Tibial artery (tissue), 4 donors: ENCODE measurements around the gene MDM2.

Source experiments
- DNase-seq, 2 donors: peaks; one replicate each; pipeline ENCODE4 v3.0.0-alpha.2; 2019
- H3K27ac ChIP-seq, 2 donors: fragments of 200-600 bp; sonication (generic) in 1 of 2; 1 replicate in 1 of 2; 2 replicates in 1 of 2; pipeline ENCODE4 v1.5.1; 2018 to 2019; ENCODE audit warnings: mild to moderate bottlenecking in 1 of 2
- H3K27me3 ChIP-seq, 2 donors: fragments of 200-600 bp; sonication (generic) in 1 of 2; one replicate each; pipeline versions ENCODE4 v1.5.1 to v1.6.0; 2016 to 2019
- H3K36me3 ChIP-seq, 3 donors: fragments of 200-600 bp; sonication (generic) in 2 of 3; one replicate each; pipeline ENCODE4 v1.5.1; 2016 to 2019; ENCODE audit warnings: mild to moderate bottlenecking in 2 of 3
- H3K4me1 ChIP-seq, 4 donors: fragments of 200-600 bp; sonication (generic) in 2 of 4; 1 replicate in 3 of 4; 2 replicates in 1 of 4; pipeline ENCODE4 v1.5.1; 2016 to 2019
- H3K4me3 ChIP-seq, 2 donors: fragments of 200-600 bp; sonication (generic) in 1 of 2; 1 replicate in 1 of 2; 2 replicates in 1 of 2; pipeline ENCODE4 v1.5.1; 2018 to 2019; ENCODE audit warnings: mild to moderate bottlenecking in 2 of 2
- H3K9me3 ChIP-seq, 3 donors: fragments of 200-600 bp; sonication (generic) in 1 of 3; one replicate each; pipeline ENCODE4 v1.5.1; 2016 to 2019
- intact Hi-C: fragments of 100-400 bp; cut with DNase I; formaldehyde crosslinking; loops from one replicate; pipeline ENCODE4 v1.15.0; 2023; ENCODE audit warnings: low total_unique reads
- TF ChIP-seq, protein P1 (sequence below), 2 experiments: fragments of 200-600 bp in 1 of 2; fragments of 450-650 bp in 1 of 2; IDR thresholded peaks; one replicate each; pipeline ENCODE4 v1.5.1; 2017 to 2019; ENCODE audit warnings: antibody characterized with exemption in 2 of 2, mild to moderate bottlenecking in 1 of 2, moderate library complexity in 1 of 2

The MDM2 gene

DNA sequence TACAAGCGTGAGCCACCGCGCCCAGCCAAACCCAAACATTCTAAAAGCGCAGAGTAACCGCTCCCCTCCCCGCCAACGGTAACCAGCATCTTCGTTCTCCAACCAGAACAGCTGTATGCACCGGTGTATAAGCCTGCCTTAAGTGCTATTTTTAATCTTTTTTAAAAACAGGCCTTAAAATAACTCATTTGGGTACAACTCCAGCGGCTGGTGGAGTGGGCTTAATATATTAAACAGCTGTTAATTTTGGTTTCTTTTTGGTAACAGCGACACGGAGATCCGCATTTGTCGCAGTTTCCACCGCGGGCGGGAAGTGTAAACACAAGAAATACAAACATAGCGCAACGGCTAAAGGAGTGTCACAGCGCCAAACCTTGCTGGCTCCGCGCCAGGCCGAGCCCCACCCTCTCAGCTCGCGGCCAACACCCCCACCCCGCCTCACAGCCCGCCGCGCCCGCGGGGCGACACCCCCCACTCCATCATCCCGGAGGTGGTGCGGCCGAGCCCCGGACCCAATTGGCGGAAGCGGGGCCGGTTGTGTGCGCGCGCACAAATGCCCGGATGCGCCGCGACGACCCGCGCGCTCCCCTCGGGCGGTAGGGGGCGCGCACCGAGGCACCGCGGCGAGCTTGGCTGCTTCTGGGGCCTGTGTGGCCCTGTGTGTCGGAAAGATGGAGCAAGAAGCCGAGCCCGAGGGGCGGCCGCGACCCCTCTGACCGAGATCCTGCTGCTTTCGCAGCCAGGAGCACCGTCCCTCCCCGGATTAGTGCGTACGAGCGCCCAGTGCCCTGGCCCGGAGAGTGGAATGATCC, at the start of gene MDM2:
MDM2 (plus strand) TSS at position 602 of the 812 bp plus-strand sequence. CDS start 301 bp downstream, outside the sequence.
- Histone ChIP-seq H3K27ac (peak within 1 kb of the TSS; percentile 95 to 100), H3K4me3 (peak within 1 kb of the TSS; percentile 74 to 98), H3K27me3 (no peaks in the 10 kb centered on the region), H3K36me3 (peaks cover 14 to 23% (median 19%) of the 10 kb centered on the region in 3 donors), H3K4me1 (peaks cover 0 to 40% (median 18%) of the 10 kb centered on the region in 4 donors), H3K9me3 (no peaks in the 10 kb centered on the region)
- peak; percentile 90 to 96 for DNase-seq
- intact Hi-C loops: loop anchor here (5.0 kb wide), 1 partner anchor 60 kb away; the partner anchor contains the start of gene SLC35E3
- TF ChIP-seq, protein P1, sequence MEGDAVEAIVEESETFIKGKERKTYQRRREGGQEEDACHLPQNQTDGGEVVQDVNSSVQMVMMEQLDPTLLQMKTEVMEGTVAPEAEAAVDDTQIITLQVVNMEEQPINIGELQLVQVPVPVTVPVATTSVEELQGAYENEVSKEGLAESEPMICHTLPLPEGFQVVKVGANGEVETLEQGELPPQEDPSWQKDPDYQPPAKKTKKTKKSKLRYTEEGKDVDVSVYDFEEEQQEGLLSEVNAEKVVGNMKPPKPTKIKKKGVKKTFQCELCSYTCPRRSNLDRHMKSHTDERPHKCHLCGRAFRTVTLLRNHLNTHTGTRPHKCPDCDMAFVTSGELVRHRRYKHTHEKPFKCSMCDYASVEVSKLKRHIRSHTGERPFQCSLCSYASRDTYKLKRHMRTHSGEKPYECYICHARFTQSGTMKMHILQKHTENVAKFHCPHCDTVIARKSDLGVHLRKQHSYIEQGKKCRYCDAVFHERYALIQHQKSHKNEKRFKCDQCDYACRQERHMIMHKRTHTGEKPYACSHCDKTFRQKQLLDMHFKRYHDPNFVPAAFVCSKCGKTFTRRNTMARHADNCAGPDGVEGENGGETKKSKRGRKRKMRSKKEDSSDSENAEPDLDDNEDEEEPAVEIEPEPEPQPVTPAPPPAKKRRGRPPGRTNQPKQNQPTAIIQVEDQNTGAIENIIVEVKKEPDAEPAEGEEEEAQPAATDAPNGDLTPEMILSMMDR (IDR thresholded peaks at IDR 0.05): peak; percentile 80 to 93

DNA sequence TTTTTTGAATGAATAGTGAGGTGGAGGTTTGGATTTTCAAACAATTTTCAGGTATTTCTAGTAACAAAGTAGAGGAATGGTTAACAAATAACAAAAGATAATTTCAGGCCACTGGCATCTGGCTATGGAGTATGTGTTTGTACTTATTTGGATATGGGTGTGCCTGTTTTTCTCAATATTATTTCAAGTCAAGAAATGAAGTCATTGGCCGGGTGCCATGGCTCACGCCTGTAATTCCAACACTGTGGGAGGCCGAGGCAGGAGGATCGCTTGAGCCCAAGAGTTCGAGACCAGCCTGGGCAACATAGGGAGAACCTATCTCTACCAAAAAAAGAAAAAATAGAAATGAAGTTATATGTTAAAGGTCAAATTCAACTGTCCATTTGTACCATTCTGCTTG, 48.1 kb upstream of the MDM2 start:
- intact Hi-C loops: no loop called here
- no peak overlapping the region for H3K27ac ChIP-seq
- no peaks in the 10 kb centered on the region for H3K4me1 ChIP-seq
- no peak overlapping the region for H3K4me3 ChIP-seq
- H3K9me3 ChIP-seq: no peaks in the 10 kb centered on the region
- TF ChIP-seq, protein P1 (IDR thresholded peaks at IDR 0.05): no peak
- peaks cover 54 to 65% (median 62%) of the 10 kb centered on the region in 3 donors for H3K36me3 ChIP-seq
- no peak for DNase-seq
- H3K27me3 ChIP-seq: no peaks in the 10 kb centered on the region

DNA sequence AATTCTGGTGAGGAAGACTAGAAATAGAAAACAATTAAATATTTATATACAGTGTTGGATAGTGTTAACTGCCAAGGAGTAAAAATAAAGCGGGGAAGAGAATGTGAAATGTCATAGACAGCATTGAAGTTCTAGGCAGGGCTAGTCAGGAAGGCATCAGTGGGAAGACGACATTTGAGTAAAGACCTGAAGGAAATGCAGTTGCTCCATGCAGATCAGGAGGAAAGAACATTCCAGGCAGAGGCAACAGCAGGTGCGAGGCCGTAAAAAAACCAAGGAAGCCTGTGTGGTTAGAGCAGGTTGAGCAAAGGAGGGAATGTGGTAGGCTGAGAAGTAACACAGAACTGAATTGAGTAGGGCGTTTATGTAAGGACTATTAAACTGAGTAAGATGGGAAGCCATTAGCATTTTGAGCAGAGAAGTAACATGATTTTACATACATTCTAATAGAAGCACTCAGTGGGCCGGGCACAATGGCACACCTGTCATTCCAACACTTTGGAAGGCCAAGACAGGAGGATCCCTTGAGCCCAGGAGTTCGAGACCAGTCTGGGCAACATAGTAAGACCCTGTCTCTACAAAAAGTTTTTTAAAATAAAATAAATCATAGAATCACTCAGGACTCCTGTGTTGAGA, 47.1 kb upstream of the MDM2 start:
- Histone ChIP-seq H3K36me3 (peaks cover 49 to 57% (median 51%) of the 10 kb centered on the region in 3 donors), H3K4me3 (no peak overlapping the region)
- no peak for DNase-seq

DNA sequence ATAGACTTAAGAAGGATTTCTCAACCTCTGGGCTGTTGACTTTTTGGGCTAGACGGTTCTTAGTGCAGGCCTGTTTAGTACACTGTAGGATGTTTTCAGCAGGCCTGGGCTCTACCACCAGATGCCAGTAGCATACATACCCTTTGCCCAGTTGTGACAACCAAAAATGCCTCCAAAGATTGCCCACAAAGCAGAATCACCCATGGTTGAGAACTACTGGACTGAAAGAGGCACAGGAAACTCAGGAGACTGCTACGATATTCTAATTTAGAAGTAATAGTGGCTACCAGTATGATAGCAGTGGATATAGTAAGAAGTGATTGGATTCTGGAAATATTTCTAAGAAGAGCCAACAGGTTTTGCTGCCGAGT, 46.5 kb upstream of the MDM2 start:
- H3K9me3 ChIP-seq: no peaks in the 10 kb centered on the region
- H3K27me3 ChIP-seq: no peaks in the 10 kb centered on the region
- TF ChIP-seq, protein P1 (IDR thresholded peaks at IDR 0.05): no peak
- intact Hi-C loops: no loop called here
- no peaks in the 10 kb centered on the region for H3K4me1 ChIP-seq
- DNase-seq: no peak
- H3K36me3 ChIP-seq: peaks cover 54 to 61% (median 54%) of the 10 kb centered on the region in 3 donors
- no peak overlapping the region for H3K4me3 ChIP-seq
- no peak overlapping the region for H3K27ac ChIP-seq

More for the DNA sequence above, 47.1 kb upstream of the MDM2 start:
- Histone ChIP-seq H3K27ac (no peak overlapping the region), H3K9me3 (no peaks in the 10 kb centered on the region), H3K4me1 (no peaks in the 10 kb centered on the region), H3K27me3 (no peaks in the 10 kb centered on the region)
- TF ChIP-seq, protein P1 (IDR thresholded peaks at IDR 0.05): no peak
- intact Hi-C loops: no loop called here

DNA sequence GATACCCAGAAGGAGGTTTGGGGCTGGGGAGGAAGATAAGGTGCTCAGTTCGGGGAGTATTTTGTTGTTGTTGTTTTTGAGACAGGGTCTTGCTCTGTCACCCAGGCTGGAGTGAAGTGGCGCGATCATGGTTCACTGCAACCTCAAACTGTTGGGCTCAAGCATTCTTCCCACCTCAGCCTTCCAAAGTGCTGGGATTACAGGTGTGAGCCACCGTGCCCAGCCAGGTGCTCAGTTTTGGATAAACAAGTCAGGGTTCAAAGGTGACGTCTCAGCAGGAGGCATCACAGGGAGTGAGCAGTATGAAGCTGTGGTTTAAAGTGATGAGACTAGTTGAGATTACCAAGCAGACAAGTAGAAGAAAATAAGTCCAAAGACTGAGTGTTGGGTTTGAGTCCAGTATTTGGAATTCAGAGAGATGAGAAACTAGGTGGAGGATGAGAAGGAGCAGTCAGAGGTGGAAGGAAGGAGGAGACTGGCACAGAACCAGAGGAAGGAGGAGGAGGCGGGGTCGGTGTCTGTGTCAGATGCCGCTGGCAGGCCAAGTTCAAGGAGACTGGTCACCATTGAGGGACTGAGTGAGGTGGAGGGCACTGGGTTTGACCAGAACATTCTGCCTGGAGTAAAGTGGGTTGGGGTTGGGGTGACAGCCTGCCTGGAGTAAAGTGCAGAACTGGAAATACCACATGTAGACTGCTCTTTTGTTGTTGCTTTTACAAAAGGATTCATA, 45.9 kb upstream of the MDM2 start:
- H3K4me3 ChIP-seq: no peak overlapping the region
- H3K4me1 ChIP-seq: no peaks in the 10 kb centered on the region
- DNase-seq: no peak
- H3K9me3 ChIP-seq: no peaks in the 10 kb centered on the region
- TF ChIP-seq, protein P1 (IDR thresholded peaks at IDR 0.05): no peak
- peaks cover 53 to 62% (median 55%) of the 10 kb centered on the region in 3 donors for H3K36me3 ChIP-seq
- H3K27me3 ChIP-seq: no peaks in the 10 kb centered on the region
- intact Hi-C loops: no loop called here
- no peak overlapping the region for H3K27ac ChIP-seq
